NCI-H2107 treated with DMSO at 0.1 percent for 48 hours (cell line): ENCODE measurements around the gene DVL1.

Experiments used
- DNase-seq: peaks from one replicate; lab custom pipeline; 2025; ENCODE audit not compliant: unreplicated experiment; lab: John Stamatoyannopoulos, UW

Gene DVL1

GRCh38 chr1:1299686-1300351, 49.4 kb downstream of the DVL1 start:
- DNase-seq: no peak

GRCh38 chr1:1298861-1299685, 50.1 kb downstream of the DVL1 start:
- no peak for DNase-seq

GRCh38 chr1:1297802-1298424, 51.3 kb downstream of the DVL1 start:
- DNase-seq: no peak

GRCh38 chr1:1296070-1297061, 52.9 kb downstream of the DVL1 start:
- no peak for DNase-seq

- DNase-seq: no peak
Observed at GRCh38 chr1:1295154-1295923, 53.9 kb downstream of the DVL1 start.

- no peak for DNase-seq
Observed at GRCh38 chr1:1294250-1294890, 54.8 kb downstream of the DVL1 start.

- no peak for DNase-seq
Observed at GRCh38 chr1:1293263-1294249, 55.7 kb downstream of the DVL1 start.

- no peak for DNase-seq
Observed at GRCh38 chr1:1292851-1293250, 56.4 kb downstream of the DVL1 start.

GRCh38 chr1:1292442-1292779, 56.8 kb downstream of the DVL1 start:
- DNase-seq: no peak

- DNase-seq: no peak
Observed at GRCh38 chr1:1291548-1292441, 57.4 kb downstream of the DVL1 start.

GRCh38 chr1:1291023-1291528, 58.1 kb downstream of the DVL1 start:
- no peak for DNase-seq

GRCh38 chr1:1290238-1290731, 58.9 kb downstream of the DVL1 start:
- DNase-seq: no peak

- no peak for DNase-seq
Observed at GRCh38 chr1:1287288-1288110, 61.7 kb downstream of the DVL1 start.

GRCh38 chr1:1286313-1287261, 62.6 kb downstream of the DVL1 start:
- no peak for DNase-seq

- no peak for DNase-seq
Observed at GRCh38 chr1:1285611-1286311, 63.5 kb downstream of the DVL1 start.
